Nephron (organoid): Measurements from ENCODE around the gene POU3F1.

Experiments used
- H3K27ac Mint-ChIP-seq, 3 experiments: 2 replicates each; pipeline ENCODE4 v1.8.0; 2020; ENCODE audit warnings: mixed read lengths in 3 of 3, mild to moderate bottlenecking in 2 of 3, moderate library complexity in 1 of 3
- H3K27me3 Mint-ChIP-seq: 2 replicates; pipeline ENCODE4 v1.8.0; 2021; ENCODE audit warnings: low read depth, mild to moderate bottlenecking, moderate library complexity, mixed read lengths
- H3K36me3 Mint-ChIP-seq: 2 replicates; pipeline ENCODE4 v1.8.0; 2020; ENCODE audit warnings: low read depth, mixed read lengths
- H3K4me1 Mint-ChIP-seq: 2 replicates; pipeline ENCODE4 v1.8.0; 2020; ENCODE audit warnings: mixed read lengths
- H3K4me3 Mint-ChIP-seq, 3 experiments: 2 replicates each; pipeline ENCODE4 v1.8.0; 2020; ENCODE audit warnings: mild to moderate bottlenecking in 3 of 3, mixed read lengths in 3 of 3, moderate library complexity in 2 of 3
- H3K9me3 Mint-ChIP-seq: 2 replicates; pipeline ENCODE4 v1.8.0; 2020; ENCODE audit warnings: mixed read lengths
- TF ChIP-seq, protein P1 (sequence below), 3 experiments: fragments of 200-600 bp; sonication (generic); IDR thresholded peaks; one replicate each; pipeline ENCODE4 v1.5.0; 2021; ENCODE audit warnings: antibody characterized with exemption in 3 of 3; ENCODE audit not compliant: unreplicated experiment in 3 of 3

POU3F1 gene

GRCh38 chr1:38076455-38076854, 29.9 kb upstream of the POU3F1 start:
- H3K4me1 Mint-ChIP-seq = peaks cover 13% of the 10 kb centered on the region
- H3K9me3 Mint-ChIP-seq = no peaks in the 10 kb centered on the region
- no peak overlapping the region for H3K27ac Mint-ChIP-seq
- TF ChIP-seq, protein P1, sequence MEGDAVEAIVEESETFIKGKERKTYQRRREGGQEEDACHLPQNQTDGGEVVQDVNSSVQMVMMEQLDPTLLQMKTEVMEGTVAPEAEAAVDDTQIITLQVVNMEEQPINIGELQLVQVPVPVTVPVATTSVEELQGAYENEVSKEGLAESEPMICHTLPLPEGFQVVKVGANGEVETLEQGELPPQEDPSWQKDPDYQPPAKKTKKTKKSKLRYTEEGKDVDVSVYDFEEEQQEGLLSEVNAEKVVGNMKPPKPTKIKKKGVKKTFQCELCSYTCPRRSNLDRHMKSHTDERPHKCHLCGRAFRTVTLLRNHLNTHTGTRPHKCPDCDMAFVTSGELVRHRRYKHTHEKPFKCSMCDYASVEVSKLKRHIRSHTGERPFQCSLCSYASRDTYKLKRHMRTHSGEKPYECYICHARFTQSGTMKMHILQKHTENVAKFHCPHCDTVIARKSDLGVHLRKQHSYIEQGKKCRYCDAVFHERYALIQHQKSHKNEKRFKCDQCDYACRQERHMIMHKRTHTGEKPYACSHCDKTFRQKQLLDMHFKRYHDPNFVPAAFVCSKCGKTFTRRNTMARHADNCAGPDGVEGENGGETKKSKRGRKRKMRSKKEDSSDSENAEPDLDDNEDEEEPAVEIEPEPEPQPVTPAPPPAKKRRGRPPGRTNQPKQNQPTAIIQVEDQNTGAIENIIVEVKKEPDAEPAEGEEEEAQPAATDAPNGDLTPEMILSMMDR (IDR thresholded peaks at IDR 0.05; ENCODE audit: unreplicated experiment in 3 of 3) = no peak
- peaks cover 28% of the 10 kb centered on the region for H3K27me3 Mint-ChIP-seq
- H3K36me3 Mint-ChIP-seq = no peaks in the 10 kb centered on the region
- no peak overlapping the region for H3K4me3 Mint-ChIP-seq

DNA sequence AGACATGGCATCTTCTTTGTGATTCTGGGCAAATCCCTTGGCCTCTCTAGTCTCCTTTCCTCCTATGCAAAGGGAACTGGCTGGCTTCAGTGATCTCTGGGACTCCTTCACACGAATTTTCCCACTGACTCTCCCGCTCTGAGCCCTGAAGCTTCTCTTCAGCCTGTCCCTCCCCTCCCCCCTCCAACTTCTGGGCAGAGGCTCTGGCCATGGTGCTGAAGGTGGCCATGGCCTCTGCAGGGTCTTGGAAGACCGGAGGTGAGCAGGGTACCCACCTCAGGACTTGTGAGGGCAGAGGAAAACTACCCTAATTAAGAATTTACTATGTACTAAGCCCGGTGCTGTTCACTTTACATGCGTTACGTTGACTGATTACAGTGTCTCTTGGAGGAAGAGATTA, 29.4 kb upstream of the POU3F1 start:
- TF ChIP-seq, protein P1 (IDR thresholded peaks at IDR 0.05; ENCODE audit: unreplicated experiment in 3 of 3) = no peak
- Mint-ChIP-seq H3K4me3 (no peak overlapping the region), H3K27ac (no peak overlapping the region), H3K9me3 (no peaks in the 10 kb centered on the region), H3K4me1 (peaks cover 15% of the 10 kb centered on the region), H3K36me3 (no peaks in the 10 kb centered on the region), H3K27me3 (peaks cover 32% of the 10 kb centered on the region)

DNA sequence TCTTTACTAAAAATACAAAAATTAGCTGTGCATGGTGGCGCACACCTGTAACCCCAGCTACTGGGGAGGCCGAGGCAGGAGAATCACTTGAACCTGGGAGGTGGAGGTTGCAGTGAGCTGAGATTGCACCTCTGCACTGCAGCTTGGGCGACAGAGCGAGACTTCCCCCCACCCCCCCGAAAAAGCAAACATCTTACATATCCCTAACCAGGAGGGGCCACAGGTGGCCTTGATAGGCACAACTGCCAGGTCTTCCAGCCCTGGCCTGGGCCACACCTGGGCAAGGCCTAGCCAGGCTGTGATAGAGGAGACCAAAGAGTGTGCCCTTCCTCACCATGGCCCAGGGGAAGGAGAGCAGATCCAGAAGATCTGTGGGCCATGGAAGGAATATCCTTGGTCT, 28.6 kb upstream of the POU3F1 start:
- peaks cover 36% of the 10 kb centered on the region for H3K27me3 Mint-ChIP-seq
- H3K27ac Mint-ChIP-seq = no peak overlapping the region
- no peaks in the 10 kb centered on the region for H3K9me3 Mint-ChIP-seq
- H3K4me3 Mint-ChIP-seq = no peak overlapping the region
- H3K36me3 Mint-ChIP-seq = no peaks in the 10 kb centered on the region
- peaks cover 15% of the 10 kb centered on the region for H3K4me1 Mint-ChIP-seq
- TF ChIP-seq, protein P1 (IDR thresholded peaks at IDR 0.05; ENCODE audit: unreplicated experiment in 3 of 3) = no peak

- TF ChIP-seq, protein P1 (IDR thresholded peaks at IDR 0.05; ENCODE audit: unreplicated experiment in 3 of 3) = no peak
- Mint-ChIP-seq H3K4me1 (peaks cover 15% of the 10 kb centered on the region), H3K4me3 (no peak overlapping the region), H3K9me3 (no peaks in the 10 kb centered on the region), H3K27ac (no peak overlapping the region), H3K27me3 (peaks cover 37% of the 10 kb centered on the region), H3K36me3 (no peaks in the 10 kb centered on the region)
These were observed 27.7 kb upstream of the POU3F1 start for GRCh38 chr1:38074302-38074677.

GRCh38 chr1:38073534-38074301, 27.1 kb upstream of the POU3F1 start:
- Mint-ChIP-seq H3K4me1 (peaks cover 15% of the 10 kb centered on the region), H3K9me3 (no peaks in the 10 kb centered on the region), H3K36me3 (no peaks in the 10 kb centered on the region), H3K27me3 (peaks cover 40% of the 10 kb centered on the region), H3K4me3 (no peak overlapping the region), H3K27ac (peak overlapping the region in 1 of 3 experiments; percentile 54)
- TF ChIP-seq, protein P1 (IDR thresholded peaks at IDR 0.05; ENCODE audit: unreplicated experiment in 3 of 3) = no peak

DNA sequence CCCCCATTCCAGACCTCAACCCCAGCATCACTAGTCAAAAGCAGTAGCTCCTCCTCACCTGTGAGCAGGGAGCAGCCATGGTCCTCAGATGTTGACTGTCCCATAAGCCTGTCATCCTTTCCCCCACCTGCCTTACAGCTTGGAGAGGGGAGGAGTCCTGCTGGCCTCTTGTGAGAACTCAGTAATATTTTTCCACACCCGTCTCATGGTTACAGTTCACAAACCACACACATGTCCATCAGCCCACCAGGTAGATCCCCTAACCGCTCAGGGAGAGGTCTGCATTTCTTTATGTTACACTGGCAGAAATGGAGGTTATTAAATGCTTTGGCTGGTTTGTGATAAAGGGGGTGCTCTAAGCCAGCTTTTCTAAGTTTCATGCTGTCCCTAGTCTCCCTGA, 26.3 kb upstream of the POU3F1 start:
- Mint-ChIP-seq H3K4me1 (peaks cover 15% of the 10 kb centered on the region), H3K36me3 (no peaks in the 10 kb centered on the region), H3K9me3 (no peaks in the 10 kb centered on the region), H3K27ac (no peak overlapping the region), H3K27me3 (peaks cover 45% of the 10 kb centered on the region), H3K4me3 (no peak overlapping the region)
- TF ChIP-seq, protein P1 (IDR thresholded peaks at IDR 0.05; ENCODE audit: unreplicated experiment in 3 of 3) = no peak
